CD4-positive, alpha-beta T cell treated with Interleukin-15 for 4 hours (primary cell): ENCODE data around the gene PLGRKT.
"Not testable (repeated sequence)": the region's sequence is repeated elsewhere in the genome, so short reads cannot be mapped to it uniquely, and the experiment has no call there.

ENCODE experiments used
- DNase-seq: peaks from one replicate; pipeline ENCODE4 v3.0.0-alpha.2; 2020; ENCODE audit warnings: low spot score

PLGRKT gene

DNA sequence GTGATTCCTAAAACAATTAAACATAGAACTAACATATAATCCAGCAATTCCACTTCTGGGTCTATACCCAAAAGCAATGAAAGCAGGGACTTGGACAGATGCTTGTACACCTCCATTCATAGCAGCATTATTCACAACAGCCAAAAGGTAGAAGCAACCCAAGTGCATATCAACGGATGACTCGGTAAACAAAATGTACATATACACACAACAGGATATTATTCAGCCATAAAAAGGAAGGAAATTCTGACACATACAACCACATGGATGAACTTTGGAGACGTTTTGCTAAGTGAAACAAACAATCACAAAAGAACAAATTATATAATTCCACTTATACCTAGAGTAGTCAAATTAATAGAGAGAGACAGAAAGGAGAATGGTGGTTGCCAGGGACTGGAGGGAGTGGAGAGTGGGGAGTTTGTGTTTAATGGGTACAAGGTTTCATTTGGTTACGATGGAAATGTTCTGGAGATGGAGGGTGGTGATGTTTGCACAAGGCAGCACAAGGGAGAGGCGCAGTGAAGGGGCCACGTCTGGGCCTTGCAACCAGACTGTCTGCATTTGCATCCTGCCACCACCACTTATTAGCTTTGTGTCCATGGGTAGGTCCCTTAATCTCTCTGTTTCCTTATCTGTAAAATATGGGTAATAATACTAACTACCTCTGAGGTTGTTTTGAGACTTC lies 61.8 kb downstream of the PLGRKT start:
- DNase-seq = peak; percentile 28

DNA sequence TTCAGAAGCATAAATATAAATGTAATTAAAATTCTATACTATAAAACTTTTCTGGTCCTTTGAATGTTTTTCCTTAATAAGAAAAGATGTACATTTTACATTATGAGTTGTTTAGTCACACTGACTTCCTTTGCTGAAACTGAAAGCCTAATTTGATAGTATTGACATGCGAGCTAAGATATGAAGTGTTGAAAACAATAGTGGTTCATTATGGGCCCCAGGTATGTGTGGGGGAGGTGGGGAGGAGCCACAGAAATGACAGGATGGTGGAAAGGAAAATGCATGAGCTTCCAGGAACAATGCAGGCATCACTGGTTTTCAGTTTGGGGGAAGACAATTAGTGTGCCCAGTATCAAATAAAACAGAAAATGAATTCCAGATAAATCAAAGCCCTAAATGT lies 62.6 kb downstream of the PLGRKT start:
- DNase-seq = no peak

DNA sequence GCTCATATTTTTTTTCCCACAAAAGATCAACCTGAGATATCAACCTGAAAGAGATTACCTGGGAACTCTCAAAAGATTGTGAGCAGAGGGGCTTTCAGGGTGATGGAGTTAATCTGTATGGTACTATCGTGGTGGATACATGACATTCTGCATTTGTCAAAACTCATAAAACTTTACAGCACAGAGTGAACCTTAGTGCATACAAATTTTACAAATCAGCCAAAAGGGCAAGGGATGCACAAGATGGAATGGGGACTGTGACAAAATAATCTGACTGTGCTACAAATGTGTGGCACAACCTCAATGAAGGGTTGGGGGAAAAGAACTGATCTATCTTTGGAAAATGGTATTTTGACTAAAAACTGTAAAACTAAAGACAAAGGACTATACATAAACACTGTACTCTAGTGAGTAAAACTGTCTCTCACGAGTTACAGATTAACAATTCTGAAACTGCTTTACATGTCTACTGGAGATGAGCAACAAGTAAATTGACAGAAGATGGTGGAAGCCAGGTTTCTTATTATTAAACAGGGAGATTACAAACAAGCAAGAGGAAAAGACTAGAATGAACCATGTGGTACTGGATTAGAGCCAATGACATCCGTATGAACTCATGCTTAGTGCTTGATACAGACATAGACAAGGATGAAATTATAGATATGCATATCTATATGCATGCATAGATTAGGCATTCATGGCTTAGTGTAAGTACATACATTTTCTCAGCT lies 73.3 kb downstream of the PLGRKT start:
- no peak for DNase-seq

DNA sequence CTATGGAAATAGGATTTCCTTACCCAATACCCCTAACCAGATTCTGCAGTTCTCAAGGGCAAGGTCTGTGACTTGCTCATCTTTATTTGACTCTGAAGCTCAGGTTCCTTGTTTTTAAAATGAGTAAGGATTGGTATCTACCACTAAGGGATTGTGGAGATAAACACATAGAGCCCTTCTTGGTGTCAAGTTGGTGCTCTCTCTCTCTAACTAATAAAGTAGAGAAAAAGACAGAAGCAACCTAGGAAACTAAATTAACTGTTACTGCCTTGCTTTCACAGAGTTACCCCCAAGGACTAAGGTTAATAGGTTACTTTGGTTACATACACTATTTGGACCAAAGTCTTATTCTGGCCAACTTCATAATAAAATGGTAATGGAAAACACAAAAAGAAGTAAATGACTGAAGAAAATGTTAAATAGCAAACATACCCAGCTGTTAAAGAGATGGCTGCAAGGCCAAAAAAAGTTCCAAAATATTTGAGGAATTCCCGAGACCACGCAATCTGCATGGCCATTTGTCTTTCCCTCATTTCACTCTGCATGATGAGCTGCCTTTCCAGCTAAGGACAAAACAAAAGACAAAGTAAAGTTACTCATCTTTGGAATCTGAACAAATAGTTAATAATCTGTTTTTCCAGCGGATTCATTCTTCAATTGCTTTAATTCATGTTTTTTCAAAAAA lies 76.3 kb downstream of the PLGRKT start:
- DNase-seq = no peak

GRCh38 chr9:5360341-5360740 lies 77.4 kb downstream of the PLGRKT start:
- DNase-seq = no peak

DNA sequence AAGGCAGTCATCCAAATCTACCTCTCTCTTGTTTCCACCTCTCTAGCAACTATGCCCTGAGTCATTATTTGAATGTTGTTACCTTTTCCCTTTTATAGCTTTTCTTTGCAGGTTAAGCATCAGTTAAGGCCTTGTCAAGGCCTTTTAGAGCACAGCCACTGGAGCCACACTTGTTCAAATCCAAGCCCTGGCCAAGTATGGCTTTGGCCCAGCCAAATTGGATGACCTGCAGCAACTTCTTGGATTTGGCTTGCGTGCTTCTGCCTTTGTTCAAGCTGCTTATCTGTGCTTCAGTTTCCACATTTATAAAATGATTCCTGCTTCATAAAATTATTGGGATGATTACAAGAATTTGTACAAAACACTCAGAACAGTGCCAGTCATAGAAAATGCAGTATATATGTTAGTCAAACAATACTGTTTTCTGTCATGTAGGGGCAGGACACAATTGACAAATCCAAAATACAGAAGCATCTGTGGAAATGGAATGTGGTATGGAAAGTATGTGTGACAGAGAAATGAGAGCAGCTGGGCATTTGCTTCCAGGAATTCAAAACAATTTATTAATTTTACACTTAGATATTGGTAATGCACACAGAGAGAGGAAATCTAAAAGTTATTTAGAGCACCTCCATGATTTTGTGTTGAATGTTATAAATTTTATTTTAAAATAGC lies 80.2 kb downstream of the PLGRKT start:
- no peak for DNase-seq

DNA sequence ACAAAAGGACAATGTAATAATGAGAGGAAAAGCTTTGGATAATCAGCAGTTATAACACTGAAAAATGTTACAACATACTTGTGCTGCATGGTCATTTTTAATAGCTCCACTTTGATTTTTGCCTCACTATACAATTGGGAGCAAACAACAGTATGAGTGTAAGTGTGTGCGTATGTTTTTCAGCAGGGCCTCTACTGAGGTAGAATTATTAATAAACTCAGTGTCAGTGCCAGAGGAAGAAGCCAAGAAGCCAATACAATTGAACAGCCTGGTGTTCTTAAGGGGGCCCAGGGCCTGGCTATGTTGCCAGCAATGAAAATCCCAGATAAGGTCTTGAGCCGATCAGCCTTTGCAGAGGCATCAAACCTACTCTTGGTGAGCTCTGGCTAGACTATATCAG lies 81.9 kb downstream of the PLGRKT start:
- DNase-seq = no peak

GRCh38 chr9:5355226-5355625 lies 82.5 kb downstream of the PLGRKT start:
- DNase-seq = no peak

- DNase-seq = no peak
Measured at GRCh38 chr9:5354184-5354583, 83.5 kb downstream of the PLGRKT start.

DNA sequence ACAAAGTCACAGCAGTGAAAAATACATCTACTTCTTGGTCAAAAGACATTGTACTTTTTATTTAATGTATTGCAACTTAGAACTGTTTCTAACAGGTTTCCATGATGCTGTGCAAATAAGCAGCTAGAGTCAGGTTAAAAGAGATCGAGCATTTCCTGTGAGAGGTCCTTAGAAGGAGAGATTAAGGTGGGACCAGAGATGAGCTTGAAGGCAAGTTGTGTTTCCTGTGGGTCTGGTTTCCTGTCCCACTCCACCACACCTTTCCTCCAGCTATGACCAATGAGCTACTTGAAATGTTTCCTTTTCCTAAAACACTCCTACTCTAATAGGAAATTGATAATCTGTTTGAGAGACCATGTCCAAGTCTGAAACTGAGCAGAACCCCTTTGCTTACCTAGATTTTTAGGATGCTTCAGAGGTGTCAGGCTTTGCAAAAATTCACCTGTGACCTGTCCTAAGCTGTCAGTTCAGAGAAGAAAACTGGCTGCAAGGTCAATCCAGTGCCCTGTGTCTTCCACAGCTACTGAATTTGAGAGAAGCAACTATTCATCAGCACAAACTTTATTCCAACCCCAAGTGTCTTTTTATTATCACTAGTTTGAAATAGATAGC lies 85.0 kb downstream of the PLGRKT start:
- peak; percentile 37 for DNase-seq

DNA sequence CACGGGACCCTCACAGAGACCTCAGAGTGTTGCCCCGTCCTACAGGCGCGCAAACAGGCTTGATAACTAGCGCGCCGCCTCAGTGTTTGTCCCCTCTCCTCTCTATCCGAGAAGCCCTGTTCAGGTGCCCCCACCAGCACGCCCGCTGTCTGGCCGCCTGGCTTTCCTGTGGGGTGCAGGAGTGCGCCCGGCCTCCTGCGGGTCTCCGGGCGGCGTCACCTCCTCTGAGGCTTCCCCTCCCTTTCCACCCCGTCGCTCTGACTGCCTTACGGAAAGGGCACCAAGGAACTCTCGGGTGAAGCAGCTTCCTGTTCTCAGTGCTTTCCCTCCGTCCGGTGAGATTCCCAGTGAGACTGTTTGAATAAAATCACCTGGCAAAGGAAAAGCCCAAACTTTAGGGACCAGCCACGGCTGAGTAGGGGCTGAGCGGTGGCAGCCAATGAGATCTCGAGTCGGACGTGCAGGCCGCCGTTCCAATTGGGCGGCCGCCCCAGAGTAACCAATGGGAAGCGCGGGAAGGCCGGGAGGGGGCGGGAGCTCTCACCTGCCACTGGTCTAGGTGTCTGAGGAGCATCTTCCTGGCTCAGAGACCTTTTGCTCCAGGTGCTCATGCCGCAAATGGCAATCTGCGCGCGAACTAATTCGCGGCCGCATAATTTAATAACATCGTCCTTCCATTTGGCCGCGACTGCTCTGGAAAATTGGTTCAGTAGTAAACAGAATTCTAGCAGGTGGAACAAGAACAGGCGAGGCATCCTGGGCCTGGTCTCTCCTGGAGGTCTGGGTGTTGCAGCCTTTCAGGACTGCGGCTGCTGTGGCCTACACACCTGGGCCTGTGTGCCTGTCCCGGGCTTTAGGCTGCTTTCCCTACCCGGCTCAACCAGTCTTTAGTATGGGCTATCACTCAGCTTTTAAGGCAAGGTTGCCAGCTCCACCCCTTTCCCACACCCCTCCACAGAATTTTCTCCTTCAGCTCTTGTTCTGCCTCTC lies 98.4 kb downstream of the PLGRKT start, which contains the start of gene RLN1:
TSS of gene RLN1 (minus strand) at position 885 of the 990 bp plus-strand sequence. CDS start at position 755, 130 bp downstream.
- DNase-seq = not testable (repeated sequence)

GRCh38 chr9:5336688-5337087 lies 101.0 kb downstream of the PLGRKT start:
- DNase-seq = peak; percentile 51

DNA sequence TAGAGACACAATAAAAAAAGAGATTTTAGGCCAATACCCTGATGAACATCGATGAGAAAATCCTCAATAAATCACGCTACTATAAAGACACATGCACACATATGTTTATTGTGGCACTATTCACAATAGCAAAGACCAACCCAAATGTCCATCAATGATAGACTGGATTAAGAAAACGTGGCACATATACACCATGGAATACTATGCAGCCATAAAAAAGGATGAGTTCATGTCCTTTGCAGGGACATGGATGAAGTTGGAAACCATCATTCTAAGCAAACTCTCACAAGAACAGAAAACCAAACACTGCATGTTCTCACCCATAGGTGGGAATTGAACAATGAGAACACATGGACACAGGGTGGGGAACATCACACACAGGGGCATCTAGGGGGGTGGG lies 106.4 kb downstream of the PLGRKT start:
- DNase-seq = not testable (repeated sequence)

DNA sequence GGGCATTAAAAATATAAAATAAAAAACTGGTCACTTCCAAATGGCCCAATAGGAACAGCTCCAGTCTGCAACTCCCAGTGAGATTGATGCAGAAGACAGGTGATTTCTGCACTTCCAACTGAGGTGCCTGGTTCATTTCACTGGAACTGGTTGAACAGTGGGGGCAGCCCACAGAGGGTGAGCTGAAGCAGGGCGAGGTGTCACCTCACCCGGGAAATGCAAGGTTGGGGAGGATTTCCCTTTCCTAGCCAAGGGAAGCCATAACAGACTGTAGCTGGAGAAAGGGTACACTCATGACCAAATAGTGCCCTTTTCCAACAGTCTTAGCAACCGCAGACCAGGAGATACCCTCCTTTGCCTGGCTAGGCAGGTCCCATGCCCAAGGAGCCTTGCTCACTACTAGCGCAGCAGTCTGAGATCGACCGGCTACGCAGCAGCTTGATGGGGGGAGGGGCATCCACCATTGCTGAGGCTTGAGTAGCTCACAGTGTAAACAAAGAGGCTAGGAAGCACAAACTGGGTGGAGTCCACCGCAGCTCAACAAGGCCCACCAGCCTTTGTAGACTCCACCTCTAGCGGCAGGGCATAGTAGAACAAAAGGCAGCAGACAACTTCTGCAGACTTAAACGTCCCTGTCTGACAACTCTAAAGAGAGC lies 110.7 kb downstream of the PLGRKT start:
- peak; percentile 46 for DNase-seq

GRCh38 chr9:5326187-5326586 lies 111.5 kb downstream of the PLGRKT start:
- DNase-seq = no peak

- not testable (repeated sequence) for DNase-seq
Measured at GRCh38 chr9:5321601-5322000, 116.1 kb downstream of the PLGRKT start.

DNA sequence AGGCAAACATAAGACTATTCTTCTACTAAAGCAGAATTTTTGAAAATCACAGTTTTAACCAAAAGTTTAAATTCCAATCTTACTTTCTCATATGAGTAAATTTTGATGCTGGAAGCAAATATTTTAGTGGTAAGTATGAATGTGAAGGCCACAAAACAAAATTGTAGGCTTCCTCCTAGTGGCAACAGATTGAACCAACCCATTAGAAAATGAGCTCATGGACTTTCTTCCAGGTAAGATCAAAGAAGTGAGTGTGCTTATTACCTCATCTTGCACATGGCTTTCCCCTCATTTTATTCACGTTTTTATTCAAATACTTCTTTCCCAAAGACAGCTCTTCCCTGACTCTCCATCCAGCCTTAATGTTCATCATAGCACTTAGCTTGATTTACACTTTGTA lies 116.7 kb downstream of the PLGRKT start:
- DNase-seq = no peak

- not testable (repeated sequence) for DNase-seq
Measured at GRCh38 chr9:5316406-5316805, 121.3 kb downstream of the PLGRKT start.

GRCh38 chr9:5315187-5315923 lies 122.4 kb downstream of the PLGRKT start:
- no peak for DNase-seq
